ENCODE measurements around the gene SLC6A4. TPM values are rescaled to one million over a fixed set of nuclear protein-coding genes. Genes with fewer than 3 reads are reported as not detected.

SLC6A4 gene
- total RNA-seq, 4 donors from 2014 or later = 0.11 to 0.50 (median 0.27) TPM

GRCh38 chr17:30176855-30177254 is 58.6 kb downstream of the SLC6A4 start:
- TF ChIP-seq POLR2A (IDR thresholded peaks at IDR 0.05; ENCODE audit: low read depth) = no peak
- no peak for TF ChIP-seq EP300 (IDR thresholded peaks at IDR 0.05)
- no peak for TF ChIP-seq POLR2AphosphoS5 (IDR thresholded peaks at IDR 0.05)
- no peak for TF ChIP-seq CTCF (IDR thresholded peaks at IDR 0.05)
- H3K4me3 ChIP-seq = no peak overlapping the region
- H3K27ac ChIP-seq (replicated peaks in 1 of 4) = no peak overlapping the region
- no peaks in the 10 kb centered on the region for H3K9me3 ChIP-seq
- WGBS = 95% methylated on average over 5 of the region's 5 CpGs
- DNase-seq (ENCODE audit: extremely low spot score) = no peak
- no peaks in the 10 kb centered on the region for H3K4me1 ChIP-seq
- intact Hi-C loops (cut with DNase I) = no loop called here
- peaks cover 35 to 87% (median 63%) of the 10 kb centered on the region in 4 donors for H3K36me3 ChIP-seq
- no peaks in the 10 kb centered on the region for H3K27me3 ChIP-seq

DNA sequence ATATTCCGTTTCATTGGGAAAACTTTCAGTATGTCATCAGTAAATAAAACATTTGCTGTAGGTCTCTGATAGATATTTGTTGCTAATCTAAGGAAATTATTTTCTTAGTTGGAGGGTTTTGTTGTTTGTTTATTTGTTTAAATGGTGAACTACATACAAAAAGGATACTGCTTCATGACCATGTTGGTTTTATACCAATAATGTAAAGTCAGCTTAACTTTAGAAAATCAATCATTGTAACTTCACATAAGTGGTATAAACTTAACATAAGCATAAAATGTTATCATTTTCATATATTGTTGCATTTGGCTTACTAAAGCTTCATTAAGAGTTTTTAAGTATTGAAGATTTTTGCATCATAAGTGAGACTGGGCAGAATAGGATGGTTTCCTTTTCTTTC is 60.9 kb downstream of the SLC6A4 start:
- peaks cover 14 to 64% (median 41%) of the 10 kb centered on the region in 4 donors for H3K36me3 ChIP-seq
- intact Hi-C loops (cut with DNase I) = no loop called here

GRCh38 chr17:30173649-30174048 is 61.8 kb downstream of the SLC6A4 start:
- Histone ChIP-seq H3K9me3 (no peaks in the 10 kb centered on the region), H3K4me1 (no peaks in the 10 kb centered on the region), H3K27me3 (no peaks in the 10 kb centered on the region), H3K36me3 (peaks cover 14 to 55% (median 35%) of the 10 kb centered on the region in 4 donors), H3K4me3 (no peak overlapping the region), H3K27ac (replicated peaks in 1 of 4) (no peak overlapping the region)
- TF ChIP-seq POLR2AphosphoS5 (IDR thresholded peaks at IDR 0.05) (no peak), POLR2A (IDR thresholded peaks at IDR 0.05; ENCODE audit: low read depth) (no peak), EP300 (IDR thresholded peaks at IDR 0.05) (no peak), CTCF (IDR thresholded peaks at IDR 0.05) (no peak)
- WGBS = 67% methylated on average over 2 of the region's 2 CpGs
- intact Hi-C loops (cut with DNase I) = no loop called here
- DNase-seq (ENCODE audit: extremely low spot score) = no peak

More for the DNA sequence above, 60.9 kb downstream of the SLC6A4 start:
- Histone ChIP-seq H3K9me3 (no peaks in the 10 kb centered on the region), H3K4me1 (no peaks in the 10 kb centered on the region), H3K27ac (replicated peaks in 1 of 4) (no peak overlapping the region), H3K27me3 (no peaks in the 10 kb centered on the region), H3K4me3 (no peak overlapping the region)
- TF ChIP-seq CTCF (IDR thresholded peaks at IDR 0.05) = no peak
- no peak for TF ChIP-seq EP300 (IDR thresholded peaks at IDR 0.05)
- TF ChIP-seq POLR2A (IDR thresholded peaks at IDR 0.05; ENCODE audit: low read depth) = no peak
- no peak for TF ChIP-seq POLR2AphosphoS5 (IDR thresholded peaks at IDR 0.05)
- DNase-seq (ENCODE audit: extremely low spot score) = no peak
- WGBS = 94% methylated on average over 1 of the region's 1 CpG

- WGBS = 97% methylated on average over 1 of the region's 1 CpG
- TF ChIP-seq CTCF (IDR thresholded peaks at IDR 0.05) (no peak), POLR2AphosphoS5 (IDR thresholded peaks at IDR 0.05) (no peak), POLR2A (IDR thresholded peaks at IDR 0.05; ENCODE audit: low read depth) (no peak), EP300 (IDR thresholded peaks at IDR 0.05) (no peak)
- no peak overlapping the region for H3K4me3 ChIP-seq
Measured at GRCh38 chr17:30172560-30172959, 62.9 kb downstream of the SLC6A4 start.

GRCh38 chr17:30170415-30170987 is 65.0 kb downstream of the SLC6A4 start:
- Histone ChIP-seq H3K36me3 (peaks cover 14 to 35% (median 21%) of the 10 kb centered on the region in 4 donors), H3K9me3 (no peaks in the 10 kb centered on the region), H3K27me3 (no peaks in the 10 kb centered on the region), H3K27ac (replicated peaks in 1 of 4) (no peak overlapping the region), H3K4me1 (peaks cover 0 to 4% (median 0%) of the 10 kb centered on the region in 4 donors), H3K4me3 (no peak overlapping the region)
- TF ChIP-seq EP300 (IDR thresholded peaks at IDR 0.05) (no peak), CTCF (IDR thresholded peaks at IDR 0.05) (no peak), POLR2AphosphoS5 (IDR thresholded peaks at IDR 0.05) (no peak), POLR2A (IDR thresholded peaks at IDR 0.05; ENCODE audit: low read depth) (no peak)
- DNase-seq (ENCODE audit: extremely low spot score) = no peak
- intact Hi-C loops (cut with DNase I) = no loop called here

More at GRCh38 chr17:30172560-30172959, 62.9 kb downstream of the SLC6A4 start:
- intact Hi-C loops (cut with DNase I) = no loop called here
- Histone ChIP-seq H3K4me1 (no peaks in the 10 kb centered on the region), H3K36me3 (peaks cover 14 to 49% (median 35%) of the 10 kb centered on the region in 4 donors), H3K27ac (replicated peaks in 1 of 4) (no peak overlapping the region), H3K9me3 (no peaks in the 10 kb centered on the region), H3K27me3 (no peaks in the 10 kb centered on the region)
- DNase-seq (ENCODE audit: extremely low spot score) = no peak
